HG02884 (cell line): ENCODE measurements around the gene AVEN.
"Not testable (repeated sequence)": the region's sequence is repeated elsewhere in the genome, so short reads cannot be mapped to it uniquely, and the experiment has no call there.

ENCODE experiments used
- ATAC-seq: cut with Tn5 transposase; IDR thresholded peaks from one replicate; pipeline ENCODE4 v1.9.1; 2021; ENCODE audit warnings: mild to moderate bottlenecking, moderate library complexity; ENCODE audit not compliant: unreplicated experiment

The AVEN gene

DNA sequence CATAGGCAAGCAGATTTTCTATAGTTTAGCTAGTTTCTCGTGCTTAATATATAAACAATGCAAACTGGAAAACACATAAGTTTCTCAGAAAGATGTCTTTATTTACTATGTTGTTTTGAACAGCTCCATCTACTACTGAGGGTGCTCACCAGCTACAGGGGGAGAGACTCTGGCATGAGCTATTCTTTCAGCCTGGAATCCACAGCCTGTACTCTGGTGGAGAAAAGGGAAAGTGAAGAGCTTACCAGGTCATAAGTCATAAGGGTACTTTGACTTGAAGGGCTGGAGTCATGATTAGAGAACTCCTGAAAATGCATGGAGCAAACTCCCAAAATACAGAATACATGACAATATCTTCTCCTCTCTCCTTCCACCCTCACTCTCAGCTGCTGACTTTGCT lies 4.4 kb upstream of the AVEN start:
- ATAC-seq, result no peak

DNA sequence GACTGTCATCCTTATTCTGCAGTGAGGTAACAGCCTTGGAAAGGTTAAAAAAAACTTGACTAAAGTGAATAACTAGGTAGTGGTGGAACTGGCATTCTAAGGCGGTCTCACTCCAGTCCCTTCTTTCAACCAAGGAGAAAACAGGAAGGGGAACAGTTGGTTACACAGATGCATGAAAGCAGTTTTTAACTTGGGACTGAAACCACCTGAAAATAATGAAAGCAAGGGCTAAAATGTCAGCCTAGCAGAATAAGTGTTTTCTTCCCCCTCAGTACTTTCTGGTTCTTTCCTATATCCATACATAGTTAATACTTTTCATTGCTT lies 748 bp upstream of the AVEN start:
- no peak for ATAC-seq

DNA sequence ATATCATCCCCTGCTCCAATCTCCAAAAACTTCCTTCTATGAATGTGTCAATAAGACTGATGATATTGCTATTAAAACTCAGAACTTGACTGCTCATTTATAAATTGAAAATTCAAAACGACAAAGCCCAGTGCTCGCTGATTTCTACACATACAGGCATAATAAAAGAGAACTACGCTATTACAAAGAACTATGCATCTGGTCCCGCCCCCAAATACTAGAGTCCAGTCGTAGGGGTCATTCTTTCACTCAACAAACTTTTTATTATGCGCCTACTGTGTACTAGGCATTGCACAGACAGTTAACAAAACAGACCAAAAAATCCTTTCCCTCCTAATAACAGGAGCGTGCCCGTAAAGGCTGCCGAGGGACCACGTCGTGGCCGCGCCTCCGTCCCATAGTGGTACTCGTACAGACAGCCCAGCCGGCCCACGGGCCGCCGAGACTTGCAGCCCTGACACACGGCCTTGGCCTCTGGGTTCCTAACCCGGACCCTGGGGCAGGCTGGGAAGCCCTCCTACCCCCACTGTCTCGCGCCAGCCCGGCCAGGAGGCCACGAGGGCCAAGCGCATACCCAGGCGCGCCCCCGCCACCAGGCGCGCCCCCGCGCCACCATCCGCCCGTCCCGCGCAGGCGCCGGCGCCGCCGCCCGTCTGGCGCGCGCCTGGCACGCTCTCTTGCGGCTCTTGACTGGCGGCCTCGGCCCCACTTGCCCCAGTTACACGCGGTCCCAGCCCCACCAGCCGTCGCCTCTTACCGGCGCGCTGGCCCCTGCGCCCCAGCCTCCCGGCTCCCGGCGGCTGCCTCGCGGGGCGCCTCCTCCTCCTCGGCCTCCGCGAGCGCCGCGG lies 757 bp downstream of the AVEN start:
- ATAC-seq, result peak; percentile 54

DNA sequence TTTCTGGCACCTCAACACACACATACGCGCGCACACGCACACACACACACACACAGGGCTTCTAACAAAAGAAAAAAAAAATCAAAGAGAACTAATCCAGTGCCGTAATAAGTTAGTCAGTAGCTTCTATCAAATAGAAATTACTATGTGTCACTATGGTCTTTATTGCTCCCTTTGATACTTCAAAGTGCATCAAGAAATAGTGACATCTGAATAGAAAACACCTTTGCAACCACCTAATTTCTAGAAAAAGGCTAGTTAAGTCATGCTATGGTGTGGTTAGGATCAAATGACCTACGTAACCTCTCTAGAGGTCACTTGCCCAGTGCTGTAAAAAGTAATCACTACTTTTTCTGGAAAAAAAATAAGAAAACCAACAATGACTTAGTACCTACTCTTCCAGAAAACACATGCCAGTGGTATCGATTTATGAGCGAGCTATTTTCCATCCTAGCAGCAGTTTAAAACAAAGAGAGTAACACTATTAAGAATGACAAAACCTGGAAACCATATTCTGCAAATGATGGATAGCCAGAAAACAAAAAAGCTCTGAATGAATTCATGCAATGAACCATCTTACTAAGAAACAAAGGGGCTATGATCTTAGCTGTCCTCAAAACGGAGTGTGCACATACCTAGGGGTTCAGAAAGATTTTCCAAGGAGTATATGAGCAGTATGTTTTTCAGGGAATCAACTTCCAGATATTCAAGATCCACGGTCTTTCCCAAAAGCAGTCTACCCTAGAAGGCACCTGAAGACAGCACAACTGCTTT lies 6.8 kb downstream of the AVEN start:
- no peak for ATAC-seq

DNA sequence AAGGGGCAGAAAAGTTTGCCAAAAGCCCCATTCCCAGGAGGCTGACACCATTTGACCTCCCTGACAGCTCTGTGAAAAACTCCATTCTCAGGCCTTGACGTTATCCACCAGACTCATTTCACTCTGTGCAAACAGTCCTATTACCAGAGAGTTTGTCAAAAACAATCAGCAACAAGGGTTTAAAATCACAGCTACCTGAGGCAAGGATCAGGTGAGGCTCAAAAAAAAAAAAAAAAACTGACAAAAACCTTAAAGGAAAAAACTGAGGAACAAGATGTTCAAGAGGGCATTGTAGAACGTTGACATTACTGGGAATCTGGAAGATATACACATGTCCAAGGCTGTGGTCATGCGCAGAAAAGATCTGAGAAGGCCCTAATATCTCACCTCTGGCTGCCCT lies 11.4 kb downstream of the AVEN start:
- ATAC-seq, result no peak

DNA sequence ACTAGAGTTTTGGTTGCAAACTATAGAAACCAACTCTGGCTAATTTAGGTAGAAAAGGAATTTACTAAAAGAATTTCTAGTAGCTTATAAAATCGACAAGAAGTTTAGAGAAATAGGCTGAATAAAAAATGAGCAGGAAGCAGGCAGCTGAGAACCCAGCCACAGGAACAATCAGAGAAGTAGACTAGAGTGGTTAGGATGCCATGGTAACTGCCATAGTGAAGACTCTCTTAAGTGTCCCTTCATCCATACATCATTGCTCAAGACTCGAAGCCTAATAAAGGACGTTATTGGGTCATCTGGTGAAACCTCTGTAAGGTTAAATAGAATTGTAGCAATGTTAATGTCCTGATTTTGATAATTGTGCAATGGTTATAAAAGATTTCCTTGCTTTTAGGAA lies 13.8 kb downstream of the AVEN start:
- no peak for ATAC-seq

DNA sequence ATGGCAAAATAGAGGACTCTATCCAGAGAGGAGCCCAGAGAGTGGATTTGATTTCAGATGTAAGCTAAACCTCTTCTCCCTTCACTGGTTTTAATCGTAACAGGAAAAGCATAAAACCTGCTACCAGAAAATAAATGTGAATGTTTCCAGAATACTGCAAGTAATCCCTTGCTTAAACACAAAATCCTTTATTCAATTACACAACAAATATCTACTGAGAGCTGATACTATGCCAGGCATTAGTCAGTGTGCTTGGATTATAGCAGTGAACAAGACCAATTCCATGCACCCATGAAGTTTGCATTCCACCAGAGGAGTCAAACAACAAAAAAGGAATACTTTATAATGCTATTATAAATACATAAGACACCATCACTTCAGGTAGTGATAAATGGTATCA lies 15.1 kb downstream of the AVEN start:
- no peak for ATAC-seq

DNA sequence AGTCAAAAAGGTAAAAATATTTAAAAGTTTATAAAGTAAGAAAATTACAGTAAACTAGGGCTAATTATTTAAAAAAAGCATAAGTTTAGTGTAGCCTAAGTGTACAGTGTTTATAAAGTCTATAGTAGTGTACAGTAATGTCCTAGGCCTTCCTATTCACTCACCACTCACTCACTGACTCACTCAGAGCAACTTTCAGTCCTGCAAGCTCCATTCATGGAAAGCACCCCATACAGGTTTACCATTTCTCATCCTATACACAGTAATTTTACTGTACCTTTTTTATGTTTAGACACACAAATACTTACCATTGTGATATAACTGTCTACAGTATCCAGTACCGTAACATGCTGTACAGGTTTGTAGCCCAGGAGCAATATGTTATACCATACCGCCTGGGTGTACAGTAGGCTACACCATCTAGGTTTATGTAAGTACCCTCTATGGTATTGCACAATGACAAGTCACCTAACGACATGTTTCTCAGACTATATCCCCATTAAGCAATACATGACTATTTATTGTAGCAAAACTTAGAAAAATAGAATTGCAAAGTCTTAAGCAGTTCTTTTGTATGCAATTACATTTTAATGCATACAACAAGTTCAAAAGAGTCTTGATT lies 19.5 kb downstream of the AVEN start:
- no peak for ATAC-seq

DNA sequence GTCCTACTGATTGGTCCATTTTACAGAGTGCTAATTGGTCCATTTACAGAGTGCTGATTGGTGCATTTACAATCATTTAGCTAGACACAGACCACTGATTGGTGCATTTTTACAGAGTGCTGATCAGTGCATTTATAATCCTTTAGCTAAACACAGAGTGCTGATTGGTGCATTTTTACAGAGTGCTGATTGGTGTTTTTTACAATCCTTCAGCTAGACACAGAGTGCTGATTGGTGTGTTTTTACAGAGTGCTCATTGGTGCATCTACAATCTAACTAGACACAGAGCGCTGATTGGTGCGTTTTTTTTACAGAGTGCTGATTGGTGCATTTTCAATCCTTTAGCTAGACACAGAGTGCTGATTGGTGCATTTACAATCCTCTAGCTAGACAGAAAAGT lies 20.3 kb downstream of the AVEN start:
- ATAC-seq, result not testable (repeated sequence)

DNA sequence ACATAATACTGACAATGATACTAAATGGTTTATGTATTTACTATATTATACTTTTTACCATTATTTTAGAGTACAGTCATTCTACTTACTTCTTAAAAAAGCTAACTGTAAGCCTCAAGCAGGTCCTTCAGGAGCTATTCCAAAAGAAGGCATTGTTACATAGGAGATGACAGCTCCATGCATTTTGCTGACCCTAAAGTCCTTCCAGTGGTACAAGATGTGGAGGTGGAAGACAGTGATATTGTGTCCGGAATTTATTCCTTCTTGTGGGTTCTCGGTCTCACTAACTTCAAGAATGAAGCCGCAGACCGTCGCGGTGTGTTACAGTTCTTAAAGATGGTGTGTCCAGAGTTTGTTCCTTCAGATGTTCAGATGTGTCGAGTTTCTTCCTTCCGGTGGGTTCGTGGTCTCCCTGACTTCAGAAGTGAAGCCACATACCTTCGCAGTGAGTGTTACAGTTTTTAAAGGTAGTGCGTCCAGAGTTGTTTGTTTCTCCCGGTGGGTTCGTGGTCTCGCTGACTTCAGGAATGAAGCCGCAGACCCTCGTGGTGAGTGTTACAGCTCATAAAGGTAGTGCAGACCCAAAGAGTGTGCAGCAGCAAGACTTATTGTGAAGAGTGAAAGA lies 20.9 kb downstream of the AVEN start:
- no peak for ATAC-seq

DNA sequence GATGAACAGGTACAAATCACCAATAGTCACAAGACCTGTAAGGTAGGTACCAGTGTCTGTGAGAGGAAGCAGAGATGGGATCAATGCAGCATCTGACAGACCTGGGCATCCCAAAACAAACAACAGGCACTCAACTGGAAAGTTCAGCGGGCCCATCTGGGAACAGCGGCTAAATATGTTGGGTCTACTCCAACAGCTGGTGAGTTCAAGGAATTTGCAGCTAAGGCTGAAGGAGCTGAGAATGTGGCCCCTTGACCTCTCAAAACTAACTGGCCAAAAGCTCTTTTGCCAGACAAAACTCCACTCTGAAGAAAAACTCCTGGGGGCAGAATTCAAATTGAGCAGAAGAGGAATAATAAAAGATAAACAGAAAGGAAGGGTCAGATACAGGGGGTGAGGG lies 24.4 kb downstream of the AVEN start:
- ATAC-seq, result no peak

DNA sequence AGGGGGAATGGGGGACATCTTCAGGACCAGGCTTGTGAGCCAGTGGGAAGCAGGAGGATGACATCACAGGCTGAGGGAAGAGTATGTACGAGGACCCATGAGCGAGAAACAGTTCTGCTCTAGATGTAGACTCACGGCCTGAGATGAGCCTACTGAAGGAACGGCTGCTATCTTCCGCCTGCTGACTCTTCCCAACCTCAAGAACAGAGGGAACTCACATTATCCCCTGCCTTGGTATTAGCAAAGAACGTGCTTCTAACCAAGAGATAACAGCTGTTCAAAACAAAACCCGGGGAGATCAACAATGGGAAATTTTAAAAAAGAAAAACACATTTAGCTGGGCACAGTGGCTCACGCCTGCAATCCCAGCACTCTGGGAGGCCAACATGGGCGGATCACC lies 25.3 kb downstream of the AVEN start:
- no peak for ATAC-seq

DNA sequence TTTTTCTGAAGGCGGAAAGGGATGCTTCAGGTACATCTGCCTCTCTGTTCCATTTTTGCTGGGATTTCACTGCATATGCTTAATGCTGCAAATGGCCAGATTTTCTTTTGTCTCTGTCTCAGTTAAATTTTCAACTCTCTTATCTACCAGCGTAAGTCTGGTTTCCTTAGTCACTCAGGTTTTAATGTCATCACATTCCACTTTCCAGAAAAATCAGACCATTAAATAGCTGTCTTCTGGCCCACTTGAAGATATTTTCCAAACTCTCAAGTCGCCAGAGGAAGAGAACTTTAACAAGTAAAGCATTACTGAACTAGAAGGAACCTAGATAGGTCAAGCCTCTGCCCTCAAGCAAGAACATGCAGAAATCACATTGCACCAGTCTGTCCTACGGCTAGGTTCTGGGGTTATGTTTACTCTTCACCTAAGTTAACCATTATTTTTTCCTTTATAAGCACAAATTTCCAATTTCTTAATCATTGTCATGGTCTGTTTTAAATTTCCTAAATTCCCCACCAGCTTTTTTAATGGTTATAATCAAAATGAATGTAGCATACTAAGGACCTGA lies 26.5 kb downstream of the AVEN start:
- ATAC-seq, result no peak

DNA sequence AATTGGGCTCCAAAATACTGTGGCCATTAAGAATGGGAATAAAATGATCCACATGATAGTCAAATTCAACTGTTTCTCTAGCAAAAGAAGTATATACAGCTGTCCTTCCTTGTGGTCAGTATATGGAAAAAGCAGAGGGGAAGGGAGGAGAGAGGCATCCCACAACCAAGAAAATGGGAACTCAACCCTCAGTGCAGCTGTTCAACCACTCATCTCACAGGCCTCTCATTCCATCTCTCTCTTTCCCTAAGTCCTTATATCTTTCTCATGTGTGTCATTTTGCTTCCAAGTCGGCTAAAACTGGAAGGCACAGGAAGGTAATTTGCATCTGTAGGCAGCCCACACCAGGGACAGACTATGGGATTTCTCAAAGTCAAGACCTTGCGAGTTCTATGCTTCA lies 27.5 kb downstream of the AVEN start:
- ATAC-seq, result no peak

DNA sequence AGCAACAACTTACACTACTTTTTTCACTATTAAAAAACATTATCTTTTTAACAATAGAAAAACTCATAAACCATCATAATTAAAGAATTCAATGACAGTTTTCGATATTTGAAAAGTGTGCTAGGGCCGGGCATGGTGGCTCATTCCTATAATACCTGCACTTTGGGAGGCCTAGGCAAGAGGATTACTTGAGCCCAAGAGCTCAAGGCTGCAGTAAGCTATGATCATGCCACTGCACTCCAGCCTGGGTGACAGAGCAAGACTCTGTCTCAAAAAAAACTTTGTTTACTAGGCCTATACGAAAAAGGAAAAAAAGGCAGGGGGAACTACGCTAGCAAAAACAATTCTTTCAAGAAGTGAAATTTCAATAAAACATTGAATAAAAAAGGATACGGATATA lies 28.1 kb downstream of the AVEN start:
- ATAC-seq, result no peak

DNA sequence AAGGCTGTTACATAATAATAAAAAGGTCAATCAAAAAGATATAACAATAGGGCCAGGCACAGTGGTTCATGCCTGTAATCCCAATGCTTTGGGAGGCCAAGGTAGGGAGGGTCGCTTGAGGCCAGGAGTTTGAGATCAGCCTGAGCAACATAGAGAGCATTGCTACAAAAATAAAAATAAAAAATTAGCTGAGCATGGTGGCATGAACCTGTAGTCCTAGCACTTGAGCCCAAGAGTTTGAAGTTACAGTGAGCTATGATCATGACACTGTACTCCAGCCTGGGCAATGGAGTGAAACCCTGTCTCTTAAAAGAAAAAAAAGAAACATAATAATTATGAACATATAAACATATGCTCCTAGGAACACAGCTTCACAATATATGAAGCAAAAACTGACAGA lies 29.3 kb downstream of the AVEN start:
- ATAC-seq, result no peak

DNA sequence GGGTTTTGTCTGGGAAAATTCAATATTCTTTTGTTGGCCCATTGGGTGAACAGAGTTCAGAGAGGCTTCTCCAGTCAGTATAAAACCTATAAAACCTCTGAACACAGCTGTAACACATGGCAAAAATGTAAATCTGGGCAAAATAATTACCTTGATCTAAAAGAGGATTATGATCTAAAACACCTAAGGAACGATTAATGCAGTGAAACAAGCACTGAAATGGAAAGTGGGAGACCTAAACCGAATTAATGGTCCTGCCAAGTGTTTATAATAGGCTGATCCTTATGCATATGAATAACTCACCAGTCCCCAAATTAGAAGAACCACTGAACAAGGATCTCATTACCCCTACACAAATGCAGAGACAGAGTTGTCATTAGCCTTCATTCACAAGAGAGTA lies 32.6 kb downstream of the AVEN start:
- no peak for ATAC-seq

DNA sequence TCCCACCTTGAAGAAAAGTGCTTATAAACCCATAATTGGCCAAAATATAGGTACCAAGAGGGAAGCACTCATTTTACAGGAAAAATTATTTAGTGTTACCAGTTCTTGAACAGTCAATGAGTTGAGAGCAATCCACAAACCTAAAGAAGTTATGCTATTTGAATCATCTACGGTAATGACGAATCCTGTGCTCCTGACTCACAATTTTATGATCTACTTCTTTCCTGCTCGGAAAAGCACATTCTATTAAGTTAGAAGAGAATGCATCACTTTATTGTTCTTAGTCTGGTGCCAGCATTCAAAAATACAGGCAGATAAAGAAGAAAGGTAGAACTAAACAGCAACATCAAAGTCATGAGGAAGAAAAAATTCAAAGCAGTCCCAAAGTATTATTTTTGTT lies 37.5 kb downstream of the AVEN start:
- ATAC-seq, result no peak

DNA sequence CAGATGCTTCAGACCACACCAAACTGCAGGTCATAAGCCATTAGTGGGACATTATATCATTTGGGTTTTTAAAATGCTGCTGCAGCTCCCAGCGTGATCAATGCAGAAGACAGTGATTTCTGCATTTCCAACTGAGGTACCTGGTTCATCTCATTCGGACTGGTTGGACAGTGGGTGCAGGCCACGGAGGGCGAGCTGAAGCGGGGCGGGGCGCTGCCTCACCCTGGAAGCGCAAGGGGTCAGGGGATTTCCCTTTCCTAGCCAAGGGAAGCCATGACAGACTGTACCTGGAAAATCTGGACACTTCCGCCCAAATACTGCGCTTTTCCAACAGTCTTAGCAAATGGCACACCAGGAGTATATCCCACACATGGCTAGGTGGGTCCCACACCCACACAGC lies 43.3 kb downstream of the AVEN start:
- not testable (repeated sequence) for ATAC-seq

DNA sequence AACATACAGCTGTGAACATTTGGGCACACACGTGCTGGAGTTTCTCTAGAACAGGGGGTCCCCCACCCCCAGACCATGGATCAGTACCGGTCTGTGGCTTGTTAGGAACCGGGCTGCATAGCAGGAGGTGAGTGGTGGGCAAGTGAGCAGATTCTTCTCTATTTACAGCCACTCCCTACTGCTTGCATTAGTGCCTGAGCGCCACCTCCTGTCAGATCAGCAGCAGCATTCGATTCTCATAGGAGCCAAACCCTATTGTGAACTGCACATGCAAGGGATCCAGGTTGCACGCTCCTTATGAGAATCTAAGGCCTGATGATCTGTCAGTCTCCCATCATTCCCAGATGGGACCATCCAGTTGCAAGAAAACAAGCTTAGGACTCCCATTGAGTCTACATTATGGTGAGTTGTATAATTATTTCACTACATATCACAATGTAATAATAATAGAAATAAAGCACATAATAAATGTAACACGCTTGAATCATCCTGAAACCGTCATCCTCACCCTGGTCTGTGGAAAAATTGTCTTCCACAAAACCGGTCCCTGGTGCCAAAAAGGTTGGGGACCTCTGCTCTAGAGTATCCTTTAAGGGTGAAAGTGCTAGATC lies 44.9 kb downstream of the AVEN start:
- ATAC-seq, result no peak

DNA sequence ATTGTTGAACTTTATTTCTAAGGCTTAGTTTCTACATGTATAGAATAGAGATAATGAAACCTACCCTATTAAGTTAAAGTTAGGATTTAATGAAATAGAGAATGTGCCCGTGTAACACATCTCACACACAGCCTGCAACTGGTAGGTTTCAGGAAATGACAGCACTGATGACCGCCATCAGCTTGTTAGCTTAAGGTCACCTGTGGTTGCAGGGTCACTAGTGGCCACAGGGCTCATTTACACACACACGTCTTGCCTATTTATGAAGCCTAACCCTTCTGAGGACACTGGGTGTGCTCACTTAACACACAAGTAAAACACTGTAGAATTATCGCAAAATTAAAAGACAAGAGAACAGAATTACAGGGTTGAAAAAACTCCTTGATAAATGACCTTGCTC lies 50.6 kb downstream of the AVEN start:
- ATAC-seq, result no peak
